ENCODE results near the gene AHNAK2.

The AHNAK2 gene

DNA sequence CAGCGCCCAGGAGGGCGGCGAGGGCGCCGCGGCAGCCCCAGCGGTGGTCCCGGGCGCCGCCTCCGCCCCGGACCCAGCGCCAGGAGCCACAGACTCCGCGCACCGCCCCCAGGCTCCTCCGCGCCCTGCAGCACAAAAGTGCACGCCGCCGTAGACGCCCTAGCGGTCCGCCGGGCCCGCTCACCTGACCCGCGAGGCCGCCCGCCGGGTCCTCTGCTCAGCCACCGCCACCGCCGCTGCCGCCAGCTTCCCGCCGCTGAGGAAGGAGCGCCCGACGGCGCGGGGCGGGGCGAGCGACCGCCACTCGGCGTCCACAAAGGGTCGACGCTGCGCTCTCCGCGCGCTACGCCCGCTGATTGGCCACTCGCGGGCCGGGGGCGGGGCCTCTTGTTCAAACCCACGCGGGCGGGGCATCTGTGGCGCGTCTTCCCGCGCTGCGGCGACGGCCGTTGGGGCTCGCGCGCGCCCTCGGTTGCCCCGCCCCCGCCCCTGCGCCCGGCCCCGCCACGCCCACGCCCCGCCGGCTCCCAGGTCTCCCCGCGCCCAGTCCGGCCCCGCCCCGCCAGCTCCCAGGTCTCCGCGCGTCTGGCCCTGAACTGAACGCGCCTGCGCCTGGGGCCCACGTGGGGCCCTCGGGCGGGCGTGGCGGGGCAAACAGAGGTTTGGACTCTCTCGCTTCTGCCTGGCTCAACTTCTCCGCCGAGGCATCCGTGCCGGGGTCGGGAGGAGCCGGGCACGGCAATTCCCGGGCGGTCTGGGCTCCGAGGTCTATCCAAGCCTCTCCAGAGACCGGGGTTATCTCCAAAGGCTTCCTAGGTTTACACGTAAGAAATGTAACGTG is 42.9 kb upstream of the AHNAK2 start, which contains the start of gene CDCA4:
Gene CDCA4 (minus strand): TSS at position 269 of the 841 bp plus-strand sequence. CDS start 9,154 bp downstream, outside the sequence.
- TF ChIP-seq, protein P1, sequence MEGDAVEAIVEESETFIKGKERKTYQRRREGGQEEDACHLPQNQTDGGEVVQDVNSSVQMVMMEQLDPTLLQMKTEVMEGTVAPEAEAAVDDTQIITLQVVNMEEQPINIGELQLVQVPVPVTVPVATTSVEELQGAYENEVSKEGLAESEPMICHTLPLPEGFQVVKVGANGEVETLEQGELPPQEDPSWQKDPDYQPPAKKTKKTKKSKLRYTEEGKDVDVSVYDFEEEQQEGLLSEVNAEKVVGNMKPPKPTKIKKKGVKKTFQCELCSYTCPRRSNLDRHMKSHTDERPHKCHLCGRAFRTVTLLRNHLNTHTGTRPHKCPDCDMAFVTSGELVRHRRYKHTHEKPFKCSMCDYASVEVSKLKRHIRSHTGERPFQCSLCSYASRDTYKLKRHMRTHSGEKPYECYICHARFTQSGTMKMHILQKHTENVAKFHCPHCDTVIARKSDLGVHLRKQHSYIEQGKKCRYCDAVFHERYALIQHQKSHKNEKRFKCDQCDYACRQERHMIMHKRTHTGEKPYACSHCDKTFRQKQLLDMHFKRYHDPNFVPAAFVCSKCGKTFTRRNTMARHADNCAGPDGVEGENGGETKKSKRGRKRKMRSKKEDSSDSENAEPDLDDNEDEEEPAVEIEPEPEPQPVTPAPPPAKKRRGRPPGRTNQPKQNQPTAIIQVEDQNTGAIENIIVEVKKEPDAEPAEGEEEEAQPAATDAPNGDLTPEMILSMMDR (IDR thresholded peaks at IDR 0.05; ENCODE audit: insufficient read depth, low read length, poor library complexity, severe bottlenecking): no peak
- peak within 1 kb of the TSS; percentile 83 for H3K4me3 ChIP-seq (ENCODE audit: insufficient read depth, low read length, poor library complexity, severe bottlenecking)
- peak within 1 kb of the TSS; percentile 100 for H3K9ac ChIP-seq (ENCODE audit: low read length)
- peak within 1 kb of the TSS; percentile 90 for H3K4me2 ChIP-seq (ENCODE audit: low read depth, low read length, poor library complexity, severe bottlenecking)
- H3K9me3 ChIP-seq (ENCODE audit: insufficient read depth, low read length): no peaks in the 10 kb centered on the region
- H3F3A ChIP-seq (ENCODE audit: insufficient read depth): peaks cover 12% of the 10 kb centered on the region; the same call in 1 of the 2 replicates
- no peaks in the 10 kb centered on the region for H3K9me2 ChIP-seq (replicated peaks; ENCODE audit: insufficient read depth, low read length)
- peaks cover 53% of the 10 kb centered on the region for H3K79me2 ChIP-seq (ENCODE audit: insufficient read depth, low read length)
- H2AFZ ChIP-seq (ENCODE audit: low read depth, low read length, severe bottlenecking): peak within 1 kb of the TSS; percentile 10
- peaks cover 7% of the 10 kb centered on the region; the same call in 1 of the 2 replicates for H3K36me3 ChIP-seq (ENCODE audit: low read length)
- no peaks in the 10 kb centered on the region for H3K27me3 ChIP-seq (ENCODE audit: low read length)
- H3K27ac ChIP-seq (ENCODE audit: low read depth, low read length): peak within 1 kb of the TSS; percentile 89
- peaks cover 21% of the 10 kb centered on the region; the same call in 1 of the 2 replicates for H4K20me1 ChIP-seq (ENCODE audit: low read depth, low read length)

GRCh38 chr14:105019861-105020814 is 42.0 kb upstream of the AHNAK2 start:
- peaks cover 7% of the 10 kb centered on the region; the same call in 1 of the 2 replicates for H3K36me3 ChIP-seq (ENCODE audit: low read length)
- H3K4me3 ChIP-seq (ENCODE audit: insufficient read depth, low read length, poor library complexity, severe bottlenecking): peak overlapping the region; percentile 83
- H3K9ac ChIP-seq (ENCODE audit: low read length): peak overlapping the region; percentile 100
- no peaks in the 10 kb centered on the region for H3K9me3 ChIP-seq (ENCODE audit: insufficient read depth, low read length)
- H3K9me2 ChIP-seq (replicated peaks; ENCODE audit: insufficient read depth, low read length): no peaks in the 10 kb centered on the region
- H4K20me1 ChIP-seq (ENCODE audit: low read depth, low read length): peaks cover 22% of the 10 kb centered on the region; the same call in 1 of the 2 replicates
- H3K27me3 ChIP-seq (ENCODE audit: low read length): no peaks in the 10 kb centered on the region
- H3K4me2 ChIP-seq (ENCODE audit: low read depth, low read length, poor library complexity, severe bottlenecking): peak overlapping the region; percentile 90
- H3K27ac ChIP-seq (ENCODE audit: low read depth, low read length): peak overlapping the region; percentile 89
- no peak for TF ChIP-seq EZH2phosphoT487 (conservative IDR thresholded peaks at IDR 0.05; ENCODE audit: low read length)
- TF ChIP-seq, protein P1 (IDR thresholded peaks at IDR 0.05; ENCODE audit: insufficient read depth, low read length, poor library complexity, severe bottlenecking): no peak
- peaks cover 15% of the 10 kb centered on the region for H3F3A ChIP-seq (ENCODE audit: insufficient read depth)
- H2AFZ ChIP-seq (ENCODE audit: low read depth, low read length, severe bottlenecking): no peak overlapping the region
- peaks cover 62% of the 10 kb centered on the region for H3K79me2 ChIP-seq (ENCODE audit: insufficient read depth, low read length)

GRCh38 chr14:105018414-105018813 is 40.2 kb upstream of the AHNAK2 start:
- H3F3A ChIP-seq (ENCODE audit: insufficient read depth): peaks cover 18% of the 10 kb centered on the region
- peak overlapping the region; percentile 28 for H3K27ac ChIP-seq (ENCODE audit: low read depth, low read length)
- H3K9ac ChIP-seq (ENCODE audit: low read length): peak overlapping the region; percentile 100
- H3K9me2 ChIP-seq (replicated peaks; ENCODE audit: insufficient read depth, low read length): no peaks in the 10 kb centered on the region
- no peaks in the 10 kb centered on the region for H3K27me3 ChIP-seq (ENCODE audit: low read length)
- H4K20me1 ChIP-seq (ENCODE audit: low read depth, low read length): peaks cover 32% of the 10 kb centered on the region; the same call in 1 of the 2 replicates
- TF ChIP-seq, protein P1 (IDR thresholded peaks at IDR 0.05; ENCODE audit: insufficient read depth, low read length, poor library complexity, severe bottlenecking): no peak
- TF ChIP-seq EZH2phosphoT487 (conservative IDR thresholded peaks at IDR 0.05; ENCODE audit: low read length): no peak
- no peak overlapping the region for H2AFZ ChIP-seq (ENCODE audit: low read depth, low read length, severe bottlenecking)
- H3K79me2 ChIP-seq (ENCODE audit: insufficient read depth, low read length): peaks cover 79% of the 10 kb centered on the region
- H3K36me3 ChIP-seq (ENCODE audit: low read length): peaks cover 7% of the 10 kb centered on the region; the same call in 1 of the 2 replicates
- H3K4me2 ChIP-seq (ENCODE audit: low read depth, low read length, poor library complexity, severe bottlenecking): peak overlapping the region; percentile 90
- peak overlapping the region; percentile 83 for H3K4me3 ChIP-seq (ENCODE audit: insufficient read depth, low read length, poor library complexity, severe bottlenecking)
- H3K9me3 ChIP-seq (ENCODE audit: insufficient read depth, low read length): no peaks in the 10 kb centered on the region
